ENCODE data around the gene RPA4.

RPA4 gene

GRCh38 chrX:96884027-96884426, 319 bp downstream of the RPA4 start:
- no peak overlapping the region for H3K27ac ChIP-seq
- no peaks in the 10 kb centered on the region for H3K9me3 ChIP-seq
- no peaks in the 10 kb centered on the region for H3K27me3 ChIP-seq
- no peaks in the 10 kb centered on the region for H3K36me3 ChIP-seq
- no peak for TF ChIP-seq CTCF (IDR thresholded peaks at IDR 0.05)
- H3K4me1 ChIP-seq (ENCODE audit: control insufficient read depth in 1 of 2, insufficient read depth in 1 of 2, low read depth in 1 of 2, low read length in 1 of 2): no peaks in the 10 kb centered on the region
- no peak overlapping the region for H3K4me3 ChIP-seq (ENCODE audit: low read depth in 1 of 2, low read length in 1 of 2)

GRCh38 chrX:96889726-96890125, 6.0 kb downstream of the RPA4 start:
- Histone ChIP-seq H3K27me3 (no peaks in the 10 kb centered on the region), H3K4me3 (ENCODE audit: low read depth in 1 of 2, low read length in 1 of 2) (no peak overlapping the region), H3K36me3 (no peaks in the 10 kb centered on the region), H3K27ac (no peak overlapping the region), H3K9me3 (no peaks in the 10 kb centered on the region), H3K4me1 (ENCODE audit: control insufficient read depth in 1 of 2, insufficient read depth in 1 of 2, low read depth in 1 of 2, low read length in 1 of 2) (peaks cover 2 to 8% of the 10 kb centered on the region in 2 experiments)
- no peak for TF ChIP-seq CTCF (IDR thresholded peaks at IDR 0.05)

- no peak for TF ChIP-seq CTCF (IDR thresholded peaks at IDR 0.05)
- no peak overlapping the region for H3K27ac ChIP-seq
Measured at GRCh38 chrX:96906741-96907140, 23.0 kb downstream of the RPA4 start.

GRCh38 chrX:96907516-96908272, 24.0 kb downstream of the RPA4 start:
- Histone ChIP-seq H3K4me1 (ENCODE audit: control insufficient read depth in 1 of 2, insufficient read depth in 1 of 2, low read depth in 1 of 2, low read length in 1 of 2) (no peaks in the 10 kb centered on the region), H3K4me3 (ENCODE audit: low read depth in 1 of 2, low read length in 1 of 2) (no peak overlapping the region), H3K27me3 (no peaks in the 10 kb centered on the region), H3K9me3 (no peaks in the 10 kb centered on the region), H3K36me3 (no peaks in the 10 kb centered on the region), H3K27ac (no peak overlapping the region)
- no peak for TF ChIP-seq CTCF (IDR thresholded peaks at IDR 0.05)

More at GRCh38 chrX:96906741-96907140, 23.0 kb downstream of the RPA4 start:
- Histone ChIP-seq H3K9me3 (no peaks in the 10 kb centered on the region), H3K27me3 (no peaks in the 10 kb centered on the region), H3K36me3 (no peaks in the 10 kb centered on the region), H3K4me3 (ENCODE audit: low read depth in 1 of 2, low read length in 1 of 2) (no peak overlapping the region), H3K4me1 (ENCODE audit: control insufficient read depth in 1 of 2, insufficient read depth in 1 of 2, low read depth in 1 of 2, low read length in 1 of 2) (no peaks in the 10 kb centered on the region)

GRCh38 chrX:96909291-96909690, 25.6 kb downstream of the RPA4 start:
- no peaks in the 10 kb centered on the region for H3K4me1 ChIP-seq (ENCODE audit: control insufficient read depth in 1 of 2, insufficient read depth in 1 of 2, low read depth in 1 of 2, low read length in 1 of 2)
- H3K4me3 ChIP-seq (ENCODE audit: low read depth in 1 of 2, low read length in 1 of 2): no peak overlapping the region
- H3K27ac ChIP-seq: no peak overlapping the region
- no peak for TF ChIP-seq CTCF (IDR thresholded peaks at IDR 0.05)
- no peaks in the 10 kb centered on the region for H3K9me3 ChIP-seq
- H3K27me3 ChIP-seq: no peaks in the 10 kb centered on the region
- no peaks in the 10 kb centered on the region for H3K36me3 ChIP-seq
